Activated CD8-positive, alpha-beta memory T cell treated with anti-CD3 and anti-CD28 coated beads for 36 hours (primary cell): ENCODE results near the gene TKT. TPM values are rescaled to one million over a fixed set of nuclear protein-coding genes. Genes with fewer than 3 reads are reported as not detected.
"Not testable (repeated sequence)": the region's sequence is repeated elsewhere in the genome, so short reads cannot be mapped to it uniquely, and the experiment has no call there.

Experiments used
- CTCF ChIA-PET: fragments of 350-600 bp; sonication (Branson Sonifier 250); formaldehyde crosslinking; loops from one replicate; lab custom pipeline; 2021; ENCODE audit warnings: antibody characterized with exemption; lab: Charles Lee
- POLR2A ChIA-PET: fragments of 350-600 bp; sonication (Branson Sonifier 250); formaldehyde crosslinking; loops from one replicate; lab custom pipeline; 2021; ENCODE audit warnings: antibody characterized with exemption; lab: Charles Lee
- total RNA-seq, 2 experiments: library from RNA; stranded (reverse); gene quantifications; one replicate each; pipeline ENCODE4 v1.2.3, GENCODE V29; 2021

The TKT gene
- total RNA-seq = 100 to 1,000 TPM; 209 to 214 TPM

- POLR2A ChIA-PET = interaction anchor here (1.1 kb wide), 1 partner anchor 89 kb away, joined by 3 read pairs; no protein-coding TSS in a partner anchor
Observed at GRCh38 chr3:53255775-53256703, at the start of gene TKT. Gene TKT, minus strand, starts transcription at chr3:53256022. Its CDS starts 80 bp downstream, at chr3:53255942.

GRCh38 chr3:53303957-53304356, 48.1 kb upstream of the TKT start:
- CTCF ChIA-PET = interaction anchor here (0.6 kb wide), 1 partner anchor 187 kb away, joined by 3 read pairs; no protein-coding TSS in a partner anchor
- POLR2A ChIA-PET = no interaction called here

More at GRCh38 chr3:53255775-53256703, at the start of gene TKT:
- CTCF ChIA-PET = no interaction called here

- CTCF ChIA-PET = no interaction called here
- POLR2A ChIA-PET = no interaction called here
Observed at GRCh38 chr3:53303549-53303948, 47.7 kb upstream of the TKT start.

- POLR2A ChIA-PET = no interaction called here
Observed at GRCh38 chr3:53300826-53301225, 45.0 kb upstream of the TKT start.

GRCh38 chr3:53299611-53300023, 43.8 kb upstream of the TKT start:
- CTCF ChIA-PET = interaction anchor here (1.0 to 1.2 kb wide), 2 partner anchors 15 to 298 kb away, joined by 3 read pairs; no protein-coding TSS in a partner anchor
- POLR2A ChIA-PET = interaction anchor here (0.6 kb wide), 1 partner anchor 75 kb away, joined by 6 read pairs; no protein-coding TSS in a partner anchor

More at GRCh38 chr3:53300826-53301225, 45.0 kb upstream of the TKT start:
- CTCF ChIA-PET = interaction anchor here (1.2 to 1.3 kb wide), 2 partner anchors 10 to 14 kb away, joined by 3 read pairs; no protein-coding TSS in a partner anchor

GRCh38 chr3:53295410-53295809, 39.6 kb upstream of the TKT start:
- CTCF ChIA-PET = no interaction called here

GRCh38 chr3:53293867-53294266, 38.0 kb upstream of the TKT start:
- POLR2A ChIA-PET = no interaction called here
- CTCF ChIA-PET = no interaction called here

More at GRCh38 chr3:53295410-53295809, 39.6 kb upstream of the TKT start:
- POLR2A ChIA-PET = no interaction called here

- ChIA-PET CTCF (no interaction called here), POLR2A (no interaction called here)
Observed at GRCh38 chr3:53288214-53288613, 32.4 kb upstream of the TKT start.

- ChIA-PET CTCF (interaction anchor here (1.4 kb wide), 1 partner anchor 12 kb away, joined by 4 read pairs; no protein-coding TSS in a partner anchor), POLR2A (no interaction called here)
Observed at GRCh38 chr3:53287131-53287629, 31.4 kb upstream of the TKT start.

GRCh38 chr3:53286727-53287126, 30.9 kb upstream of the TKT start:
- POLR2A ChIA-PET = no interaction called here

GRCh38 chr3:53282581-53282980, 26.8 kb upstream of the TKT start:
- CTCF ChIA-PET = no interaction called here

More at GRCh38 chr3:53286727-53287126, 30.9 kb upstream of the TKT start:
- CTCF ChIA-PET = interaction anchor here (1.4 kb wide), 1 partner anchor 12 kb away, joined by 4 read pairs; no protein-coding TSS in a partner anchor

GRCh38 chr3:53278667-53279066, 22.8 kb upstream of the TKT start:
- POLR2A ChIA-PET = interaction anchor here (0.7 kb wide), 1 partner anchor 196 kb away, joined by 7 read pairs; no protein-coding TSS in a partner anchor
- CTCF ChIA-PET = interaction anchor here (0.5 kb wide), 1 partner anchor 16 kb away, joined by 3 read pairs; no protein-coding TSS in a partner anchor

More at GRCh38 chr3:53282581-53282980, 26.8 kb upstream of the TKT start:
- POLR2A ChIA-PET = no interaction called here

- ChIA-PET CTCF (interaction anchor here (1.2 kb wide), 1 partner anchor 12 kb away, joined by 4 read pairs; no protein-coding TSS in a partner anchor), POLR2A (no interaction called here)
Observed at GRCh38 chr3:53274938-53275605, 19.2 kb upstream of the TKT start.

GRCh38 chr3:53273146-53273670, 17.4 kb upstream of the TKT start:
- CTCF ChIA-PET = no interaction called here
- POLR2A ChIA-PET = no interaction called here

- ChIA-PET CTCF (no interaction called here), POLR2A (no interaction called here)
Observed at GRCh38 chr3:53269888-53270880, 14.4 kb upstream of the TKT start.

GRCh38 chr3:53269193-53269592, 13.4 kb upstream of the TKT start:
- CTCF ChIA-PET = interaction anchor here (0.7 kb wide), 1 partner anchor 282 kb away, joined by 3 read pairs; no protein-coding TSS in a partner anchor
- POLR2A ChIA-PET = not testable (repeated sequence)

GRCh38 chr3:53267766-53268165, 11.9 kb upstream of the TKT start:
- POLR2A ChIA-PET = no interaction called here
- CTCF ChIA-PET = interaction anchor here (0.7 kb wide), 1 partner anchor 254 kb away, joined by 3 read pairs; no protein-coding TSS in a partner anchor

- ChIA-PET CTCF (interaction anchor here (0.7 kb wide), 1 partner anchor 15 kb away, joined by 5 read pairs; no protein-coding TSS in a partner anchor), POLR2A (no interaction called here)
Observed at GRCh38 chr3:53264718-53265117, 8.9 kb upstream of the TKT start.
